OCI-LY1 (cell line): Measurements from ENCODE around the gene BIN1.

Experiments
- H2AFZ ChIP-seq: fragments of 200-600 bp; sonication (generic), shearing (Covaris generic); 2 replicates; pipeline ENCODE4 v1.6.0; 2014; ENCODE audit warnings: antibody characterized with exemption, mild to moderate bottlenecking, low read length
- H3F3A ChIP-seq: fragments of 200-600 bp; sonication (generic), shearing (Covaris generic); 2 replicates; pipeline ENCODE4 v1.6.0; 2014; ENCODE audit warnings: mild to moderate bottlenecking, antibody characterized with exemption, low read length, moderate library complexity; ENCODE audit not compliant: insufficient read depth
- H3K27ac ChIP-seq: fragments of 200-600 bp; sonication (generic); 2 replicates; pipeline ENCODE4 v1.5.1; 2014; ENCODE audit warnings: low read length, mixed run types, mild to moderate bottlenecking, low read depth; ENCODE audit not compliant: poor library complexity, severe bottlenecking
- H3K27me3 ChIP-seq: fragments of 200-600 bp; sonication (generic); 2 replicates; pipeline ENCODE4 v1.6.0; 2014; ENCODE audit warnings: antibody characterized with exemption, mild to moderate bottlenecking, low read length, moderate library complexity; ENCODE audit not compliant: insufficient read depth
- H3K36me3 ChIP-seq: fragments of 200-600 bp; sonication (generic); 2 replicates; pipeline ENCODE4 v1.6.1; 2014; ENCODE audit warnings: mild to moderate bottlenecking, antibody characterized with exemption, low read length, moderate library complexity, mixed read lengths; ENCODE audit not compliant: insufficient read depth
- H3K4me1 ChIP-seq: fragments of 200-600 bp; sonication (generic); 2 replicates; pipeline ENCODE4 v1.5.1; 2014; ENCODE audit warnings: mild to moderate bottlenecking, low read length, moderate library complexity; ENCODE audit not compliant: insufficient read depth, severe bottlenecking
- H3K4me2 ChIP-seq: fragments of 200-600 bp; sonication (generic), shearing (Covaris generic); 2 replicates; pipeline ENCODE4 v1.6.1; 2014; ENCODE audit warnings: low read length
- H3K4me3 ChIP-seq: fragments of 200-600 bp; sonication (generic); 2 replicates; pipeline ENCODE4 v1.5.1; 2014; ENCODE audit warnings: low read length, low read depth, mild to moderate bottlenecking, mixed read lengths; ENCODE audit not compliant: poor library complexity, severe bottlenecking
- H3K79me2 ChIP-seq: fragments of 200-600 bp; shearing (Covaris generic); 2 replicates; pipeline ENCODE4 v1.6.1; 2016; ENCODE audit warnings: mixed run types, low read length, mixed read lengths; ENCODE audit not compliant: insufficient read depth
- H3K9ac ChIP-seq: fragments of 200-600 bp; sonication (generic), shearing (Covaris generic); 2 replicates; pipeline ENCODE4 v1.6.1; 2014; ENCODE audit warnings: mild to moderate bottlenecking, low read length, mixed read lengths
- H3K9me2 ChIP-seq: fragments of 200-600 bp; sonication (generic), shearing (Covaris generic); 2 replicates; pipeline ENCODE4 v1.6.1; 2014; ENCODE audit warnings: low read depth, mild to moderate bottlenecking, low read length, mixed read lengths
- H3K9me3 ChIP-seq: fragments of 200-600 bp; shearing (Covaris generic); 2 replicates; pipeline ENCODE4 v1.6.1; 2014; ENCODE audit warnings: low read length, mixed read lengths
- H4K20me1 ChIP-seq: fragments of 200-600 bp; sonication (generic), shearing (Covaris generic); 2 replicates; pipeline ENCODE4 v1.6.0; 2016; ENCODE audit warnings: mild to moderate bottlenecking, low read length; ENCODE audit not compliant: insufficient read depth
- CTCF ChIP-seq: fragments of 200-600 bp; sonication (generic), shearing (Covaris generic); IDR thresholded peaks from 2 replicates; pipeline ENCODE4 v1.5.1; 2017; ENCODE audit warnings: mild to moderate bottlenecking, antibody characterized with exemption, low read length, moderate library complexity, mixed read lengths
- EZH2 ChIP-seq: fragments of 200-600 bp; sonication (generic), shearing (Covaris generic); IDR thresholded peaks from 2 replicates; pipeline ENCODE4 v1.8.0; 2017; ENCODE audit warnings: borderline replicate concordance, mixed run types, mild to moderate bottlenecking, antibody characterized with exemption, low read length, moderate library complexity, mixed read lengths

BIN1 gene

GRCh38 chr2:127071901-127072328 lies 35.0 kb downstream of the BIN1 start:
- H3K4me2 ChIP-seq: no peak overlapping the region

GRCh38 chr2:127070221-127070620 lies 36.7 kb downstream of the BIN1 start:
- Histone ChIP-seq H3K4me2 (no peak overlapping the region), H3K4me1 (no peaks in the 10 kb centered on the region), H3K4me3 (no peak overlapping the region), H3F3A (no peaks in the 10 kb centered on the region), H4K20me1 (no peaks in the 10 kb centered on the region), H3K36me3 (no peaks in the 10 kb centered on the region), H3K27me3 (no peaks in the 10 kb centered on the region), H3K79me2 (no peaks in the 10 kb centered on the region), H3K9me3 (no peaks in the 10 kb centered on the region), H3K27ac (no peak overlapping the region), H3K9me2 (no peaks in the 10 kb centered on the region), H2AFZ (no peak overlapping the region), H3K9ac (no peak overlapping the region)
- no peak for TF ChIP-seq EZH2
- TF ChIP-seq CTCF: no peak

More at GRCh38 chr2:127071901-127072328, 35.0 kb downstream of the BIN1 start:
- Histone ChIP-seq H3K36me3 (no peaks in the 10 kb centered on the region), H3K79me2 (no peaks in the 10 kb centered on the region), H3K27ac (no peak overlapping the region), H3K27me3 (no peaks in the 10 kb centered on the region), H3F3A (no peaks in the 10 kb centered on the region), H3K9me2 (no peaks in the 10 kb centered on the region), H3K9me3 (no peaks in the 10 kb centered on the region), H3K4me1 (no peaks in the 10 kb centered on the region), H3K9ac (no peak overlapping the region), H3K4me3 (no peak overlapping the region), H4K20me1 (no peaks in the 10 kb centered on the region), H2AFZ (no peak overlapping the region)
- TF ChIP-seq EZH2 (no peak), CTCF (no peak)

GRCh38 chr2:127069536-127069935 lies 37.4 kb downstream of the BIN1 start:
- H3F3A ChIP-seq: no peaks in the 10 kb centered on the region
- no peaks in the 10 kb centered on the region for H3K4me1 ChIP-seq
- H3K27ac ChIP-seq: no peak overlapping the region
- no peaks in the 10 kb centered on the region for H4K20me1 ChIP-seq
- H3K9me2 ChIP-seq: no peaks in the 10 kb centered on the region
- H3K27me3 ChIP-seq: no peaks in the 10 kb centered on the region
- H2AFZ ChIP-seq: no peak overlapping the region
- no peak overlapping the region for H3K4me3 ChIP-seq
- no peak overlapping the region for H3K9ac ChIP-seq
- no peaks in the 10 kb centered on the region for H3K79me2 ChIP-seq
- H3K9me3 ChIP-seq: no peaks in the 10 kb centered on the region
- no peak for TF ChIP-seq EZH2
- no peak for TF ChIP-seq CTCF
- H3K4me2 ChIP-seq: no peak overlapping the region
- H3K36me3 ChIP-seq: no peaks in the 10 kb centered on the region
